ENCODE measurements around the gene CCT6B. TPM values are rescaled to one million over a fixed set of nuclear protein-coding genes. Genes with fewer than 3 reads are reported as not detected.

The CCT6B gene
- total RNA-seq, 1 experiment from 2014 or later, result 1.7 TPM

DNA sequence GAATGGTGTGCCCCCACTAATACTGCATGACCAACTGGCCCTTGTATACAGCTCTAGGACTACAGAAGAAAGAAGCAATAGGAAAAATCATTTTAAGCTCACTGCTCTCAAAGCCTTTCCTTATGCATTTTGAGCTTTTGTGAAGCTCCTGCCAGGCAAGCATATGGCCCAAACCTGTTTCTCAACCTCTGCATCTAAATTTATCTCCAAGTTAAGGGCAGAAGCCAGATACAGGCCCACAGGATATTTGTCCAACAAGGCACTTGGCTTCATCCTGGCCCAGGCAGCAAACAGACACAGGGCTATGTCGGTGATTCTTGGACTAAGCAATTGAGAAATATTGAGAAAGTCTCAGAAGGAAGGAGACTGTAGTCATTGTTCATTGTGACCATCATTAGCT is 43.9 kb downstream of the CCT6B start:
- Mint-ChIP-seq H3K4me3 (no peak overlapping the region), H3K4me1 (peaks cover 6 to 8% of the 10 kb centered on the region in 2 experiments), H3K27me3 (ENCODE audit: low read depth) (peaks cover 8% of the 10 kb centered on the region), H3K27ac (no peak overlapping the region), H3K9me3 (no peaks in the 10 kb centered on the region), H3K36me3 (ENCODE audit: insufficient read depth in 1 of 3, low read depth in 3 of 3) (no peaks in the 10 kb centered on the region)
- Histone ChIP-seq H3K9me3 (ENCODE audit: control insufficient read depth, low read depth, low read length) (no peaks in the 10 kb centered on the region), H3K4me2 (ENCODE audit: insufficient read depth, insufficient read length, low read length) (no peak overlapping the region), H2BK120ac (ENCODE audit: low read depth, low read length, poor library complexity, severe bottlenecking) (no peak overlapping the region), H2BK12ac (ENCODE audit: insufficient read length, low read depth, low read length) (no peak overlapping the region), H4K8ac (replicated peaks; ENCODE audit: insufficient read length, low read depth, low read length) (no peak overlapping the region), H3K27ac (ENCODE audit: insufficient read length, low read depth, low read length) (no peak overlapping the region), H2BK5ac (ENCODE audit: insufficient read length, low read length) (no peak overlapping the region), H3K4ac (ENCODE audit: low read depth, low read length) (no peak overlapping the region), H4K20me1 (ENCODE audit: control insufficient read depth, insufficient read depth, insufficient read length) (no peaks in the 10 kb centered on the region), H4K5ac (ENCODE audit: insufficient read length, low read depth, low read length) (no peak overlapping the region), H3K14ac (ENCODE audit: insufficient read depth, low read length) (no peak overlapping the region), H3K9ac (ENCODE audit: extremely low read depth, insufficient read length, low read length) (no peak overlapping the region), H2AK5ac (ENCODE audit: insufficient read length, low read length) (no peak overlapping the region), H3K56ac (ENCODE audit: insufficient read length, low read depth, low read length) (no peak overlapping the region), H3K23ac (ENCODE audit: insufficient read length, low read depth, low read length) (no peak overlapping the region), H3K4me1 (ENCODE audit: insufficient read depth, low read length) (peaks cover 3% of the 10 kb centered on the region; the same call in 1 of the 2 replicates), H3K79me2 (ENCODE audit: insufficient read depth, low read length) (no peaks in the 10 kb centered on the region), H2BK15ac (ENCODE audit: low read depth, low read length) (no peak overlapping the region), H4K91ac (ENCODE audit: insufficient read length, low read depth, low read length) (no peak overlapping the region), H2BK20ac (ENCODE audit: low read depth, low read length, poor library complexity, severe bottlenecking) (no peak overlapping the region), H3K23me2 (ENCODE audit: insufficient read length, low read depth, low read length, poor library complexity, severe bottlenecking) (no peaks in the 10 kb centered on the region), H3K18ac (ENCODE audit: insufficient read length, low read depth, low read length) (no peak overlapping the region), H3K79me1 (ENCODE audit: insufficient read depth, low read depth, low read length, poor library complexity, severe bottlenecking) (no peaks in the 10 kb centered on the region), H3T11ph (ENCODE audit: low read length) (no peak overlapping the region), H2AFZ (ENCODE audit: low read length) (no peak overlapping the region), H3K27me3 (ENCODE audit: insufficient read depth, low read length) (no peaks in the 10 kb centered on the region)
- WGBS (ENCODE audit: extremely low coverage, insufficient read length, low lambda C conversion rate), result no CpG with 5 or more reads among the region's 1 CpG
- DNase-seq, result no peak
- TF ChIP-seq, protein P1, sequence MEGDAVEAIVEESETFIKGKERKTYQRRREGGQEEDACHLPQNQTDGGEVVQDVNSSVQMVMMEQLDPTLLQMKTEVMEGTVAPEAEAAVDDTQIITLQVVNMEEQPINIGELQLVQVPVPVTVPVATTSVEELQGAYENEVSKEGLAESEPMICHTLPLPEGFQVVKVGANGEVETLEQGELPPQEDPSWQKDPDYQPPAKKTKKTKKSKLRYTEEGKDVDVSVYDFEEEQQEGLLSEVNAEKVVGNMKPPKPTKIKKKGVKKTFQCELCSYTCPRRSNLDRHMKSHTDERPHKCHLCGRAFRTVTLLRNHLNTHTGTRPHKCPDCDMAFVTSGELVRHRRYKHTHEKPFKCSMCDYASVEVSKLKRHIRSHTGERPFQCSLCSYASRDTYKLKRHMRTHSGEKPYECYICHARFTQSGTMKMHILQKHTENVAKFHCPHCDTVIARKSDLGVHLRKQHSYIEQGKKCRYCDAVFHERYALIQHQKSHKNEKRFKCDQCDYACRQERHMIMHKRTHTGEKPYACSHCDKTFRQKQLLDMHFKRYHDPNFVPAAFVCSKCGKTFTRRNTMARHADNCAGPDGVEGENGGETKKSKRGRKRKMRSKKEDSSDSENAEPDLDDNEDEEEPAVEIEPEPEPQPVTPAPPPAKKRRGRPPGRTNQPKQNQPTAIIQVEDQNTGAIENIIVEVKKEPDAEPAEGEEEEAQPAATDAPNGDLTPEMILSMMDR (conservative IDR thresholded peaks at IDR 0.05), result no peak

All from H9 (cell line).